Muscle layer of colon (tissue), 2 donors: Measurements from ENCODE around the gene PDIA4.
"Not testable (repeated sequence)": the region's sequence is repeated elsewhere in the genome, so short reads cannot be mapped to it uniquely, and the experiment has no call there.

Source experiments
- H3K27ac ChIP-seq: one replicate; pipeline ENCODE4 v1.7.0; 2013; ENCODE audit warnings: low read depth, mild to moderate bottlenecking, low read length, moderate library complexity
- H3K27me3 ChIP-seq, 2 donors: one replicate each; pipeline ENCODE4 v1.7.0; 2013; ENCODE audit warnings: low read length in 2 of 2, mild to moderate bottlenecking in 2 of 2; ENCODE audit not compliant: insufficient read depth in 2 of 2, control insufficient read depth in 1 of 2
- H3K36me3 ChIP-seq: one replicate; pipeline ENCODE4 v1.7.0; 2013; ENCODE audit warnings: mild to moderate bottlenecking, low read length; ENCODE audit not compliant: insufficient read depth
- H3K4me1 ChIP-seq: one replicate; pipeline ENCODE4 v1.7.0; 2013; ENCODE audit warnings: mild to moderate bottlenecking, low read length; ENCODE audit not compliant: insufficient read depth
- H3K4me3 ChIP-seq, 2 donors: one replicate each; pipeline ENCODE4 v1.7.0; 2013; ENCODE audit warnings: low read length in 2 of 2, low read depth in 1 of 2, mild to moderate bottlenecking in 1 of 2, moderate library complexity in 1 of 2
- H3K9ac ChIP-seq: one replicate; pipeline ENCODE4 v1.7.0; 2013; ENCODE audit warnings: low read length
- H3K9me3 ChIP-seq: one replicate; pipeline ENCODE4 v1.7.0; 2013; ENCODE audit warnings: mild to moderate bottlenecking, low read length
- donor health status: abdominal sarcoma.
- donor health status: Adenocarcinoma of cecum.

The PDIA4 gene

DNA sequence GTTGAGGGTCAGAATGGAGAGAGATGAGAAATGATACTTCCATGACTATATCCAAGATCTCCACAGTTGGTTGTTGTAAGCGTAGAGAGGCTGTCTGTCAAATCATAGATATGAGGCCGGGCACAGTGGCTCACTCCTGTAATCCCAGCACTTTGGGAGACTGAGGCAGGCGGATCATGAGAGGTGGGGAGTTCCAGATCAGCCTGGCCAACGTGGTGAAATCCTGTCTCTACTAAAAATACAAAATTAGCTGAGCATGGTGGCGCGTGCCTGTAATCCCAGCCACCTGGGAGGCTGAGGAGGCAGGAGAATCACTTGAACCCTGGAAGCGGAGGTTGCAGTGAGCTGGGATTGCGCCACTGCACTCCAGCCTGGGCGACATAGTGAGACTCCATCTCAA is 2.1 kb upstream of the PDIA4 start:
- peaks cover 13% of the 10 kb centered on the region for H3K4me1 ChIP-seq
- H3K9ac ChIP-seq, H3K9me3 ChIP-seq, H3K36me3 ChIP-seq, H3K27me3 ChIP-seq, H3K4me3 ChIP-seq, H3K27ac ChIP-seq: not testable (repeated sequence)

DNA sequence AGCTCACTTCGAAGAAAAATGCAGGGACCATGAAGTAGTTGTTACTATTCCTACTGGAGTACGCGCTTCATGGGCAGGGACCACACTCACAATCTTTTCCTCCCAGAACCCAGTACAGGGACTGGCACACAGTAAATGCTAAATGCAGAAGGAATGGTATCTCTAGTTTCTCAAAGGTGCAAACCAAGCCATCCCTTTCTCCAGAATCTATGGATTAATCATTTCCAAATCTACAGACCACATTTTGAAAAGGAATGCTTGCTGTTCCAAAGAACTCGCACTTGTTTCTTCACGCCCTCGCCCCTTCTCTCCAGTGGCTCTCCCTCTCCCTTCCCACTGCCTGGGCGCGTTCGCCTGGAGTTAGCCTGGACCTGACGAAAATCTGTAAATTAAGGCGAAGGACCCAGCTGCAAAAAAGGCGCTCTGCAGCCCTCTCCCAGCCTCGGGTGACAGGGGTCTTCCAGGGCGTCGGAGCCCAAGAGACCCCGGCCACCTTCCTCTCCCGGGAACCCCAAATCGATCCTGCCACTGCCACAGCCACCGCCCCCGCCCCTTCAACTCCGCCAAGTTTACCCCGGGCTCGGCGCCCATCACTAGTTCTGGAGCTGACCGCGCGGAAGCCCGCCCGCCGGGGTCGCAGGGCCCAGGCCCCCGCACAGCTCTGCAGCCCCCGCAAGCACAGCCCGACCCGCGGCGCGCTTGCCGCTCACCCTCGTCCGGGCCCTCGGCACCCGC is 527 bp downstream of the PDIA4 start:
- Histone ChIP-seq H3K4me1 (peaks cover 13% of the 10 kb centered on the region), H3K9me3 (no peaks in the 10 kb centered on the region), H3K36me3 (no peaks in the 10 kb centered on the region), H3K27ac (peak overlapping the region; percentile 98), H3K4me3 (peak overlapping the region; percentile 75 to 92), H3K9ac (peak overlapping the region; percentile 67), H3K27me3 (no peaks in the 10 kb centered on the region)

DNA sequence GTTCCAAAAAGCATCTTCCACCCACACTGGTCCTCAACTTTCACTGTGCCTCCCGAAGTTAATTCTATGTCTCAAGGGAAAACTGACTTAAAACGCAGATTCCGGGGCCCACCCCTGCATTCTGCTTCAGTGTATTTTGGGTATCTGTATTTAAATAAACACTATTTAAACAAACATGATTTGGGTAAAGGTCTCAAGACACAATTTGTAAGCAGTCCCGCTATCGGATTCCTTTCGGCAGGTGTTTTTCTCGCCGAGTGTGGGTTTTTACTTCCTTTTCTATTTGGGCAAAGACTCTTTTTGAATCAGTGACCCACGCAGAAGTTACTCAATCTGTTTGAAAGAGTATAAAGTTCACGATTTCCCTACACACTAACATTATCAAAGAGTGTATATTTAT is 1.2 kb downstream of the PDIA4 start:
- Histone ChIP-seq H3K27ac (peak overlapping the region; percentile 98), H3K27me3 (no peaks in the 10 kb centered on the region), H3K36me3 (no peaks in the 10 kb centered on the region), H3K4me1 (peaks cover 13% of the 10 kb centered on the region), H3K9ac (peak overlapping the region; percentile 67), H3K4me3 (peak overlapping the region in 1 of 2 donors; percentile 75), H3K9me3 (no peaks in the 10 kb centered on the region)

DNA sequence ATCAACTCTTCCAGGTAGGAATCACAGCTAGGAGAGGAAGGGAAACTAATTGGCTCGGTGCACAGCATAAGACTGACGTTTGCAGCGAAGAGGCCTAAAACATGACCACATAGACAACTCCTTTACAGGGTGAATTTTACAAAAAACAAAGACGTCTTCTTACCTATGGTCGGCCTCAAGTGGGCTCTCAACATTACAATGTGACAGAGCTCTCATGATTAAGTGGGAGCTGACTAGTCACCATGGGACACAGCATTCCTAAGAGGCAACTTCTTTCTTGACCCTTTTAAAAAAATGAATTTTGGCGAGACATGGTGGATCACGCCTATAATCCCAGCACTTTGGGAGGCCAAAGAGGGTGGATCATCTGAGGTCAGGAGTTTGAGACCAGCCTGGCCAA is 4.6 kb downstream of the PDIA4 start:
- Histone ChIP-seq H3K4me1 (peaks cover 13% of the 10 kb centered on the region), H3K27ac (no peak overlapping the region), H3K27me3 (no peaks in the 10 kb centered on the region), H3K4me3 (no peak overlapping the region), H3K9me3 (no peaks in the 10 kb centered on the region), H3K36me3 (peaks cover 9% of the 10 kb centered on the region), H3K9ac (no peak overlapping the region)

DNA sequence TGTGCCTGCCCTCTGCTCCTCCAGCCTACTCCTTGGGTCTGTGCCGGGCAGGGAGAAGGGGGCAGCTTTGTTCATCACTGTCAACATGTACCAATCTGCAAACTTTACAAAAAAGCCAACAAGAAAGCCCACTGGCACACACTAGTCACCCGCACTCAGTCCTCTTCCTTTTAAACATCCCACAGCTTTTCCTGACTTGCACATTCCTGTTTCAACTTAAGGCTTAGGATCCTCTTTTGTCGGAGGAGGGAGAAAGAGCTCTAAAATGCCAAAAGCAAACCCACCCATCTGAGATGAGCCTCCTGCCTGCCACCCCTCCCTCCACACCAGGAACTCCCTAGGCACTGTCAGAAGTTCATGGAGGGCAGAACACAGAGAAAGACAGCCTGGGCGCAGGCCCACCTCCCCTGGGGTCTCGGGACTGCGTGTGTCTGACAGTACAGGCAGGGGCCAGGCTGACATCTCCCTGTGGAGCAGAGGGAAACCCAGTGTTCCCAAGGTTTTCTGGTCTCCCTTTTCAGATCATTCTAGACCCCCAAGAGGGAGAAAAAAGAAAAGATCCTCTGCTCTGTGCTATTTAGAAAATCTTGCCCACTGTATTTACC is 5.4 kb downstream of the PDIA4 start:
- no peak overlapping the region for H3K9ac ChIP-seq
- no peaks in the 10 kb centered on the region for H3K27me3 ChIP-seq
- H3K36me3 ChIP-seq, result peaks cover 9% of the 10 kb centered on the region
- no peaks in the 10 kb centered on the region for H3K9me3 ChIP-seq
- H3K27ac ChIP-seq, result no peak overlapping the region
- peaks cover 13% of the 10 kb centered on the region for H3K4me1 ChIP-seq
- H3K4me3 ChIP-seq, result no peak overlapping the region

DNA sequence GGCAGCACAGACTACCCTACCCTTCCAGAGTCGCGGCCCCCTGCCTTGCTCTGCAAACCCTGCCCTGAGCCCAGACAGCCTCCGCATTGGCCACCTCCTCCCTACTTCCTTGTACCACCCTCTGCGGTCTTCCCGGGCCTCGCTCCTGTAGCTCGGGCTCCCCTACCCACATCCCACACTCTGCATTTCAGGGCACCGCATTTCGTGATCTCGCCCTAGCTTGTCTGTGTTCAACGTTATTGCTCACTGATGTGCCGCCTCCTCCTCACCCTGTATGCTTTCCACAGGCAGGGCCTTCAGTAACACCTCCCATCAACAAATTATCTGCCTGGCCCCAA is 6.6 kb downstream of the PDIA4 start:
- Histone ChIP-seq H3K27ac (no peak overlapping the region), H3K36me3 (peaks cover 12% of the 10 kb centered on the region)

DNA sequence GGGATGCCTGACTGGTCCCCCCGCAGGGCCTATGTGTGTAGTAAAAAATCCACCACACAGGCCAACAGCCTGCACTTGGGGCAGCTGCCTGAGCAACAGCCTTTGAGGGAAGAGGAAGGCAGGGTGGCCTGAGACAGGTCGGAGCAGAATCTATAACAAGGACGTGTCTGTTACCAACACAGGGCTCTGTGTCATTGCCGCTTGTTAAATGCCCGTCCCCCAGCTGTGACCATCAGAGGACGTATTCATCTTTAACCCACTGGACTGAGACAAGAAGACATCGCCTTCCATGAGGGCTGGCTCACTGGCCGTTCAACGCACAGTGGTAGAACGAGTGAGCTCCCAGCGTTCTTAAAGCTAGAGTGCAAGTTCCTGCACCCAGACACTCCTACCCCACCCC is 7.8 kb downstream of the PDIA4 start:
- Histone ChIP-seq H3K4me1 (no peaks in the 10 kb centered on the region), H3K9me3 (no peaks in the 10 kb centered on the region), H3K4me3 (no peak overlapping the region), H3K27ac (no peak overlapping the region), H3K27me3 (no peaks in the 10 kb centered on the region), H3K36me3 (peaks cover 20% of the 10 kb centered on the region), H3K9ac (no peak overlapping the region)

More for the DNA sequence above, 6.6 kb downstream of the PDIA4 start:
- Histone ChIP-seq H3K9me3 (no peaks in the 10 kb centered on the region), H3K4me1 (peaks cover 4% of the 10 kb centered on the region), H3K4me3 (no peak overlapping the region), H3K9ac (no peak overlapping the region), H3K27me3 (no peaks in the 10 kb centered on the region)

DNA sequence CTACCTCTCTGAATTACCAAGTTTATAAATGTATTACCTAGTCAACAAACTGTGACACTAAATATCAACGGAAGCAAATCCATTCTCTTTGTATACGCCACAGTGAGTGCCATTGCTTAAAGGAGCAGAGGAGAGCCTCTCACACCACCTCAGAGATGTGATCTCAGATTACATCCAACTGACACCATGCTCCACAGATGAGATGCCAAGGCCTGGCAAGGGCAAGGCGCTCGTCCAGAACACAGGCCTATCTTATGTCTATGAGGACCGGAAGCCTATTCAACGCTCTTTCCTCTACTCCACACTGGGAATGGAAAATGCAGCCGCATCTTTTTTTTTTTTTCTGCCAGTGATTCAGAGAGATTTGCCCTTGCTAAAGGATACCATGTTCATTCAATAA is 11.4 kb downstream of the PDIA4 start:
- H3K9me3 ChIP-seq, result no peaks in the 10 kb centered on the region
- no peak overlapping the region for H3K9ac ChIP-seq
- no peaks in the 10 kb centered on the region for H3K4me1 ChIP-seq
- no peak overlapping the region for H3K27ac ChIP-seq
- H3K4me3 ChIP-seq, result no peak overlapping the region
- no peaks in the 10 kb centered on the region for H3K27me3 ChIP-seq
- H3K36me3 ChIP-seq, result peaks cover 46% of the 10 kb centered on the region

DNA sequence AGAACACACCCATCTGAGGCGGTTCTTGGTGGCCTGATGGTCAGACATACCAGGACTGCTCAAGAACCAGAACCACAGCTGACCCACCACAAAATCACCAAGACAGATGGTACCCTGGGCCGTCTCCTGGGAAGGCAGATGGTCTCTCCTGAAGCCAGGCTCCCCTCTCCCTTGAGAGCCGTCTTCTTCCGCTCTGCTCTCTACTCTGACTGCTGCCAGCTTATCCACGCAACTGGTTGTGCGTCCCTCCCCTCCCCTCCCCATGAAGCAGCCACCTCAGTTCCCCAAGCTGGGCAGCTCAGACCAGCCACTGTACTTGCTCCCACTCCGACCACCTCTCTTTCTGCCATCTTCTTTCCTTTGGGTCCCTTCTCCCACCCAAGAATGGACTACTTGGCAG is 14.0 kb downstream of the PDIA4 start:
- no peaks in the 10 kb centered on the region for H3K27me3 ChIP-seq
- H3K36me3 ChIP-seq, result peaks cover 63% of the 10 kb centered on the region
- H3K9ac ChIP-seq, result no peak overlapping the region
- H3K27ac ChIP-seq, result no peak overlapping the region
- no peaks in the 10 kb centered on the region for H3K4me1 ChIP-seq
- H3K4me3 ChIP-seq, result no peak overlapping the region
- no peaks in the 10 kb centered on the region for H3K9me3 ChIP-seq

DNA sequence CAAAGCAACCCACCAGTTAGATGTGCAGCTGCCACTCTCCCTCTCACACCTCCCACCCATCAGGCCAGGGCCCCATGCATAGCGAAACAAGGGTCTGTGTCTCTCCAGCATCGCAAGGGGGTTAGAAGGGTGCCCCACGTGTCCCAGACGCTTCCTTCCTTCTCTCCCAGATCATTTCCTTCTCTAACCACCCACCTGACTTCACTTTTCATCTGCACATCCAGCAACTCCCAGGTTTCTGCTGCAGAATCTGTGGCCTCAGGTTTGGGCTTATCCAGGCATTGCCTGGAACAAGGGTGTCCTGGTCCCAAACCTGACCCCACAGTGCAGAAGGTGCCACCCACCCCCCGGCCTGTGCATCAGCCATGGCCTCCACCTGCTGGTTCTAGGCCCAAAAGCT is 14.4 kb downstream of the PDIA4 start:
- H3K4me3 ChIP-seq, result no peak overlapping the region
- H3K36me3 ChIP-seq, result peaks cover 59% of the 10 kb centered on the region
- no peaks in the 10 kb centered on the region for H3K9me3 ChIP-seq
- H3K4me1 ChIP-seq, result no peaks in the 10 kb centered on the region
- H3K27ac ChIP-seq, result no peak overlapping the region
- no peak overlapping the region for H3K9ac ChIP-seq
- no peaks in the 10 kb centered on the region for H3K27me3 ChIP-seq

DNA sequence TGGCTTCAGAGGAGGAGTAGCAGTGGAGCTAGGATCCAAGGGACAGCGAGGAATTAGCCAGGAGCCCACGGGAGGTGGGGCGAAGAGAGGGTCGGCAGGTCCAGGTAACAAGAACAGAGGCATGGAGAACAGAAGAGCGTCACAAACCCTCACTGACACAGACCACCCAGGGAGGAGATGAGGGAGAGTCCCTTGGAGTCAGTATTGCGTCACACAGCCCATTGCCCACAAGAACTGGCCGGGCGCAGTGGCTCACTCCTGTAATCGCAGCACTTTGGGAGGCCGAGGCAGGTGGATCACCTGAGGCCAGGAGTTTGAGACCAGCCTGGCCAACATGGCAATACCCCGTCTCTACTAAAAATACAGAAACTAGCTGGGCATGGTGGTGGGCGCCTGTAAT is 15.6 kb downstream of the PDIA4 start:
- not testable (repeated sequence) for H3K9ac ChIP-seq, H3K4me3 ChIP-seq, H3K9me3 ChIP-seq, H3K4me1 ChIP-seq, H3K27me3 ChIP-seq, H3K27ac ChIP-seq
- H3K36me3 ChIP-seq, result peaks cover 60% of the 10 kb centered on the region

DNA sequence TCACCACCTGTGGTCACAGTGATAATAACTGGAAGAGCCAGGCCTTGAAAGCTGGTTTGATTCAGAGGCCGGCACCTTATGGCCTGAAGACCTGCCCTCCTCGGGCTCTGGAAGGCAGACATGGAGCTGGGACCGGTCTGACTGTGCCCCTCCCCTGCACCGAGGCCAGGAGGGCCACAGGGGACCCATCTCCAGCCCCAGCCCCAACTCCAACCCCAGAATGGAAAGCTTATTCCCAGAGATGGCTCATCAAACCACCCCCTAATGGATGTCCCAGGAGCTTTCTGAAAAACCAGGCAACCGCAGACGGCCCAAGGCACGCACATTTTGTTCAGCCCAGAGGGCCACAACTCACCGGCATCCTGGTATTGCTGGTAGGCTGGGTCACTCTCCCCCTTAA is 16.8 kb downstream of the PDIA4 start:
- H3K27me3 ChIP-seq, result no peaks in the 10 kb centered on the region
- no peaks in the 10 kb centered on the region for H3K9me3 ChIP-seq
- H3K27ac ChIP-seq, result no peak overlapping the region
- no peaks in the 10 kb centered on the region for H3K4me1 ChIP-seq
- no peak overlapping the region for H3K4me3 ChIP-seq
- H3K9ac ChIP-seq, result no peak overlapping the region
- H3K36me3 ChIP-seq, result peaks cover 68% of the 10 kb centered on the region
